Mesendoderm (in vitro differentiated cells): ENCODE results near the gene ZNF677.
"Not testable (repeated sequence)": the region's sequence is repeated elsewhere in the genome, so short reads cannot be mapped to it uniquely, and the experiment has no call there.

Source experiments
- DNase-seq: peaks from one replicate; pipeline ENCODE4 v3.0.0; 2013
- H2AK5ac ChIP-seq: 2 replicates; pipeline ENCODE4 v1.6.1; 2013; ENCODE audit warnings: low read length, inconsistent platforms
- H2BK120ac ChIP-seq: 2 replicates; pipeline ENCODE4 v1.6.1; 2013; ENCODE audit warnings: low read depth, mild to moderate bottlenecking, low read length, moderate library complexity, mixed read lengths
- H2BK15ac ChIP-seq: replicated peaks from 2 replicates; pipeline ENCODE4 v1.6.1; 2013; ENCODE audit warnings: low read depth, mild to moderate bottlenecking, moderate library complexity
- H2BK5ac ChIP-seq: 2 replicates; pipeline ENCODE4 v1.6.1; 2013; ENCODE audit warnings: low read length, inconsistent platforms
- H3K18ac ChIP-seq: 2 replicates; pipeline ENCODE4 v1.6.1; 2013; ENCODE audit warnings: mild to moderate bottlenecking, low read length, mixed read lengths
- H3K23ac ChIP-seq: one replicate; pipeline ENCODE4 v1.6.1; 2013; ENCODE audit warnings: low read length
- H3K27ac ChIP-seq: 2 replicates; pipeline ENCODE4 v1.5.1; 2013; ENCODE audit warnings: low read depth, mild to moderate bottlenecking, inconsistent platforms, low read length, moderate library complexity
- H3K27me3 ChIP-seq: 2 replicates; pipeline ENCODE4 v1.6.1; 2013; ENCODE audit warnings: low read length, control low read depth, mild to moderate bottlenecking, inconsistent platforms; ENCODE audit not compliant: insufficient read depth, poor library complexity
- H3K36me3 ChIP-seq: 2 replicates; pipeline ENCODE4 v1.6.1; 2013; ENCODE audit warnings: low read length, inconsistent platforms; ENCODE audit not compliant: control insufficient read depth, insufficient read depth
- H3K4ac ChIP-seq: one replicate; pipeline ENCODE4 v1.6.1; 2013; ENCODE audit warnings: low read depth, mild to moderate bottlenecking, low read length, moderate library complexity
- H3K4me1 ChIP-seq: 2 replicates; pipeline ENCODE4 v1.6.1; 2013; ENCODE audit warnings: low read depth, low read length, inconsistent platforms; ENCODE audit not compliant: control insufficient read depth
- H3K4me2 ChIP-seq: 2 replicates; pipeline ENCODE4 v1.6.1; 2013; ENCODE audit warnings: low read length
- H3K4me3 ChIP-seq: 2 replicates; pipeline ENCODE4 v1.5.1; 2013; ENCODE audit warnings: mild to moderate bottlenecking, low read length
- H3K56ac ChIP-seq: one replicate; pipeline ENCODE4 v1.6.1; 2013; ENCODE audit warnings: low read length
- H3K79me1 ChIP-seq: 2 replicates; pipeline ENCODE4 v1.6.1; 2013; ENCODE audit warnings: low read length, inconsistent platforms
- H3K79me2 ChIP-seq: 2 replicates; pipeline ENCODE4 v1.6.1; 2013; ENCODE audit warnings: mild to moderate bottlenecking, low read length; ENCODE audit not compliant: control insufficient read depth, insufficient read depth
- H3K9ac ChIP-seq: 2 replicates; pipeline ENCODE4 v1.6.1; 2013; ENCODE audit warnings: low read length, inconsistent platforms
- H4K5ac ChIP-seq: one replicate; pipeline ENCODE4 v1.6.1; 2013; ENCODE audit warnings: low read length
- H4K8ac ChIP-seq: one replicate; pipeline ENCODE4 v1.6.1; 2013; ENCODE audit warnings: low read depth, mild to moderate bottlenecking, control low read depth, low read length, moderate library complexity
- WGBS: extraction: QIAGEN DNeasy Blood & Tissue Kit; methylation state at CpG from one replicate; pipeline ENCODE4 v1.1.7; 2013; ENCODE audit warnings: low lambda C conversion rate, missing lambda C conversion rate; ENCODE audit not compliant: insufficient coverage; ENCODE audit errors: extremely low coverage; 5-methylcytosine and 5-hydroxymethylcytosine counted together

ZNF677 gene

DNA sequence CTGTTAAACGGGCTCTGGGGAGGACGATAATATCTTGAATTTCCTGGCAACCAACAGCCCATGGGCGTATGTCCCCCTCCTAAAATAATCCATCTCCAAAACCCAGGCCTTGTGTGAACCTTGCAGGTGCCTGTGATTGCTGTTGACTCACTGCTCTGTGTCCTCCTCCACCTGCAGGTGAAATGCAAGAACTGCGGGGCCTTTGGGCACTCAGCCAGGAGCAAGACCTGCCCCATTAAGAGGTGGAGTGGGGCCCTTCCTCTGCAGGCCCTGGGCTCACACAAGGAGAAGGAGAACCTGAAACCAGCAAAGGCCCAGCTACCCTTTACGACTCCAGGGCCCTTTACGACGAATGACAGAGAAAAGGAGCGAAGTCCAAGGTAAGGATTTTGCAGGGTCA lies 27.3 kb upstream of the ZNF677 start:
- not testable (repeated sequence) for H2BK15ac ChIP-seq, H3K36me3 ChIP-seq, H4K8ac ChIP-seq, H3K79me2 ChIP-seq, H3K4ac ChIP-seq, H3K27me3 ChIP-seq, H3K9ac ChIP-seq, H2BK120ac ChIP-seq, H2BK5ac ChIP-seq, H3K27ac ChIP-seq, H3K4me1 ChIP-seq, H4K5ac ChIP-seq, H3K23ac ChIP-seq, H3K56ac ChIP-seq, H3K4me2 ChIP-seq, H3K79me1 ChIP-seq, H2AK5ac ChIP-seq, H3K4me3 ChIP-seq, H3K18ac ChIP-seq
- no CpG with 5 or more reads among the region's 8 CpGs for WGBS
- DNase-seq, result peak; percentile 18

DNA sequence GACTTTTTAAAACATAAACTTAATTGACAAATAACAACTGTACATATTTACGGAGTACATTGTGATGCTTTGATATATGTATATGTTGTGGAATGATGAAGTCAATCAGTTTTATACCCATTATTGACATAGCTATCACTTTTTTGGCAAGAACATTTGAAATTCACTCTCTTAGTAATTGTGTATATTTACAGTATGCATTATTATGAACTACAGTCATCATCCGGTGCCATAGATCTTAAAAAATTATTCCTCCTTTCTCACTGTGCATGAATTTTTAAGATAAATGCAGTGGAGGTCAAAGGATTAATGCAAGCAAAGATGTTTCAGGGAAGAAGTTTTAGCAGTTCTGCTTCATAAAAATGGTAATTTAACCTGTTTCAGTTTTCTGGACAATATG lies 20.8 kb upstream of the ZNF677 start:
- H3K4ac ChIP-seq, result no peak overlapping the region
- H2BK15ac ChIP-seq, result no peak overlapping the region
- H2BK120ac ChIP-seq, result no peak overlapping the region
- no peaks in the 10 kb centered on the region for H3K36me3 ChIP-seq
- H4K5ac ChIP-seq, result no peak overlapping the region
- H3K4me2 ChIP-seq, result no peak overlapping the region
- H2BK5ac ChIP-seq, result no peak overlapping the region
- H3K18ac ChIP-seq, result no peak overlapping the region
- no peaks in the 10 kb centered on the region for H3K4me1 ChIP-seq
- no peaks in the 10 kb centered on the region for H3K79me2 ChIP-seq
- WGBS, result no CpG with 5 or more reads among the region's 2 CpGs
- H3K27ac ChIP-seq, result no peak overlapping the region
- H3K56ac ChIP-seq, result no peak overlapping the region
- no peak overlapping the region for H3K23ac ChIP-seq
- no peak for DNase-seq
- no peak overlapping the region for H3K4me3 ChIP-seq
- no peak overlapping the region for H3K9ac ChIP-seq
- no peaks in the 10 kb centered on the region for H3K27me3 ChIP-seq
- H2AK5ac ChIP-seq, result no peak overlapping the region
- no peaks in the 10 kb centered on the region for H3K79me1 ChIP-seq
- H4K8ac ChIP-seq, result no peak overlapping the region

DNA sequence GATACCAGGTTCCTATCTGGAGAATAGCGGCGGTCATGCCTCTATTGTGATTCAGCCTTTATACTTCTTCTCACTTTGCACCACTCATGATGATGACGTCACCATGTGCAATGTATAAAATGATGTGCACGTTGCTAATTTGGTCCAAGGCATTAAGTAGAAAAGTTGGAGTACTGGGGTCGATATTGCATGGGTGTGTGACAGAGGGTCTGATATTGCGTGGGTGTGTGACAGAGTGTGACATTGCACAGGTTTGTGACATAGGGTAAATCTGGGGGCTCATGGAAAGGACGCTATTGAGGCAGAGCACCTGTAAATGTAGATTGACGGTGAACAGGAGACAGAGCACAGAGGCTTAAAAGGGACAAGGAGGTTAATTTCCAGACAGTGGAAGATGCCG lies 17.4 kb upstream of the ZNF677 start:
- no peak for DNase-seq
- Histone ChIP-seq H3K79me2 (no peaks in the 10 kb centered on the region), H3K56ac (no peak overlapping the region), H3K18ac (no peak overlapping the region), H3K4me2 (no peak overlapping the region), H3K4ac (no peak overlapping the region), H3K79me1 (no peaks in the 10 kb centered on the region), H3K27ac (no peak overlapping the region), H2BK15ac (no peak overlapping the region), H3K23ac (no peak overlapping the region), H3K4me3 (no peak overlapping the region), H3K27me3 (no peaks in the 10 kb centered on the region), H3K4me1 (no peaks in the 10 kb centered on the region), H3K9ac (no peak overlapping the region), H4K8ac (no peak overlapping the region), H3K36me3 (no peaks in the 10 kb centered on the region), H2AK5ac (no peak overlapping the region), H2BK120ac (no peak overlapping the region), H2BK5ac (no peak overlapping the region), H4K5ac (no peak overlapping the region)
- no CpG with 5 or more reads among the region's 9 CpGs for WGBS

DNA sequence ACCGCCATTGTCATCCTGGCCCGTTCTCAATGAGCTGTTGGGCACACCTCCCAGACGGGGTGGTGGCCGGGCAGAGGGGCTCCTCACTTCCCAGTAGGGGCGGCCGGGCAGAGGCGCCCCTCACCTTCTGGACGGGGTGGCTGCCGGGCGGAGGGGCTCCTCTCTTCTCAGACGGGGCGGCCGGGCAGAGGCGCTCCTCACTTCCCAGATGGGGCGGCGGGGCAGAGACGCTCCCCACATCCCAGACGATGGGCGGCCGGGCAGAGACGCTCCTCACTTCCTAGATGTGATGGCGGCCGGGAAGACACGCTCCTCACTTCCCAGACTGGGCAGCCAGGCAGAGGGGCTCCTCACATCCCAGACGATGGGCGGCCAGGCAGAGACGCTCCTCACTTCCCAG lies 15.2 kb upstream of the ZNF677 start:
- H4K5ac ChIP-seq, H3K79me2 ChIP-seq, H3K79me1 ChIP-seq, DNase-seq, H3K4ac ChIP-seq, H2BK5ac ChIP-seq, H2AK5ac ChIP-seq, H2BK120ac ChIP-seq, H3K9ac ChIP-seq, H3K4me1 ChIP-seq, H3K4me2 ChIP-seq, H3K27ac ChIP-seq, H3K36me3 ChIP-seq, H3K4me3 ChIP-seq, H3K23ac ChIP-seq, H2BK15ac ChIP-seq, H4K8ac ChIP-seq, H3K56ac ChIP-seq, H3K18ac ChIP-seq, H3K27me3 ChIP-seq: not testable (repeated sequence)
- no CpG with 5 or more reads among the region's 27 CpGs for WGBS

DNA sequence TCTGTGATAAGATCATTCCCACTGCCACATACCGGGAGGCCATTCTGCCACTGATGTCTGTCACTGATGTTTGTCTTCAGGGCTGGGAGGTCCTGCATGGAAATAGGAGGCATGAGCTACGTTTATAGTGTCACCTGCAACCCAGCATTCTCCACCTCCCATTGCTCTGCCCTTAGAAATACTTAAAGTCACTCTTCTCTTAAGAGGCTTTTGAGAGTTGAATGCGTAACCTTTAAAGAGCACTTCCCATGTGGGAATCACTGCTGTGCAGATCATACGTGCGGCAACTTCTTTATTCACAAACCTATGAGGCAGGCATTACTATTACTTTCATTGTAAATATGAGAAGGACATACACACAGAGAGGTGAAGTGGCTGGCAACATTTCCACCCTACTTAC lies 12.9 kb upstream of the ZNF677 start, which contains the start of gene VN1R4:
Gene VN1R4, minus strand, starts transcription at position 101 of the 400 bp plus-strand sequence. Its CDS starts 58 bp downstream, at position 43.
- H3K4me1 ChIP-seq, H2BK120ac ChIP-seq, H2AK5ac ChIP-seq, H3K27ac ChIP-seq, H4K8ac ChIP-seq, H2BK15ac ChIP-seq, H3K9ac ChIP-seq, H3K27me3 ChIP-seq, H2BK5ac ChIP-seq, H3K79me1 ChIP-seq, H3K4me2 ChIP-seq, H4K5ac ChIP-seq, H3K18ac ChIP-seq, H3K4ac ChIP-seq, H3K4me3 ChIP-seq, H3K79me2 ChIP-seq, H3K56ac ChIP-seq, H3K36me3 ChIP-seq, H3K23ac ChIP-seq, DNase-seq: not testable (repeated sequence)
- no CpG with 5 or more reads among the region's 5 CpGs for WGBS

GRCh38 chr19:53257715-53258342 lies 3.2 kb upstream of the ZNF677 start, which contains the start of gene VN1R2:
TSS of gene VN1R2 (plus strand) at chr19:53258292. CDS start at chr19:53258376, 84 bp downstream.
- H3K23ac ChIP-seq, H3K4me1 ChIP-seq, H3K79me2 ChIP-seq, H4K5ac ChIP-seq, H2BK5ac ChIP-seq, H3K18ac ChIP-seq, H2BK120ac ChIP-seq, H3K27me3 ChIP-seq, H3K4me3 ChIP-seq, H3K27ac ChIP-seq, H3K36me3 ChIP-seq, H4K8ac ChIP-seq, H2BK15ac ChIP-seq, H3K4ac ChIP-seq, H3K9ac ChIP-seq, DNase-seq, H2AK5ac ChIP-seq, H3K56ac ChIP-seq, H3K4me2 ChIP-seq, H3K79me1 ChIP-seq: not testable (repeated sequence)
- no CpG with 5 or more reads among the region's 14 CpGs for WGBS
